Fibroblast of pulmonary artery (primary cell): ENCODE data around the gene PTPRG.

Experiments
- DNase-seq: peaks from one replicate; pipeline ENCODE4 v3.0.0-alpha.2; 2010; ENCODE audit warnings: low read depth
- H3K4me3 ChIP-seq: replicated peaks from 2 replicates; pipeline ENCODE4 v1.5.1; 2011; ENCODE audit warnings: low read depth, mild to moderate bottlenecking, control low read depth, low read length, moderate library complexity
- TF ChIP-seq, protein P1 (sequence below): IDR thresholded peaks from 2 replicates; pipeline ENCODE4 v1.5.1; 2011; ENCODE audit warnings: mild to moderate bottlenecking, control low read depth, low read length, inconsistent platforms; ENCODE audit errors: missing control alignments

Gene PTPRG

DNA sequence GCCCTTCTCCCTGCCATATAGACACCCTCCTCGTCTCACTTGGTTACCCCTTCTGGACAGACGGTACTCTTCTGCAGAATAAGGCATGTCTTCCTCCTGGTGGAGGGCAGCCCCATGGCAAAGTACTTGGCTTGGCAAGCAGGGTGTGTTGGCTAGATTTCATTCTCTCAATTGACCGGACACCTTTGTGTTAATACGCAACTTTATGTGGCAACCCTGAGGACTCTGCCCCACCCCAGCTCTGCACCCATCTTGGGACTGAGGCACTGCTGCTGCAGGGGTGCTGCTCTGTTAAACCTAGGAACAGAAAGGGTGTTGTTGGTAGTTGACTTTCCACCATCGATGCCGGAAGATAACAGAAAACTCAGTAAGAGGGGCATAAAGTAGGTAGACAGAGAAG, 55.2 kb downstream of the PTPRG start:
- TF ChIP-seq, protein P1, sequence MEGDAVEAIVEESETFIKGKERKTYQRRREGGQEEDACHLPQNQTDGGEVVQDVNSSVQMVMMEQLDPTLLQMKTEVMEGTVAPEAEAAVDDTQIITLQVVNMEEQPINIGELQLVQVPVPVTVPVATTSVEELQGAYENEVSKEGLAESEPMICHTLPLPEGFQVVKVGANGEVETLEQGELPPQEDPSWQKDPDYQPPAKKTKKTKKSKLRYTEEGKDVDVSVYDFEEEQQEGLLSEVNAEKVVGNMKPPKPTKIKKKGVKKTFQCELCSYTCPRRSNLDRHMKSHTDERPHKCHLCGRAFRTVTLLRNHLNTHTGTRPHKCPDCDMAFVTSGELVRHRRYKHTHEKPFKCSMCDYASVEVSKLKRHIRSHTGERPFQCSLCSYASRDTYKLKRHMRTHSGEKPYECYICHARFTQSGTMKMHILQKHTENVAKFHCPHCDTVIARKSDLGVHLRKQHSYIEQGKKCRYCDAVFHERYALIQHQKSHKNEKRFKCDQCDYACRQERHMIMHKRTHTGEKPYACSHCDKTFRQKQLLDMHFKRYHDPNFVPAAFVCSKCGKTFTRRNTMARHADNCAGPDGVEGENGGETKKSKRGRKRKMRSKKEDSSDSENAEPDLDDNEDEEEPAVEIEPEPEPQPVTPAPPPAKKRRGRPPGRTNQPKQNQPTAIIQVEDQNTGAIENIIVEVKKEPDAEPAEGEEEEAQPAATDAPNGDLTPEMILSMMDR = no peak
- DNase-seq = no peak
- H3K4me3 ChIP-seq = no peak overlapping the region

DNA sequence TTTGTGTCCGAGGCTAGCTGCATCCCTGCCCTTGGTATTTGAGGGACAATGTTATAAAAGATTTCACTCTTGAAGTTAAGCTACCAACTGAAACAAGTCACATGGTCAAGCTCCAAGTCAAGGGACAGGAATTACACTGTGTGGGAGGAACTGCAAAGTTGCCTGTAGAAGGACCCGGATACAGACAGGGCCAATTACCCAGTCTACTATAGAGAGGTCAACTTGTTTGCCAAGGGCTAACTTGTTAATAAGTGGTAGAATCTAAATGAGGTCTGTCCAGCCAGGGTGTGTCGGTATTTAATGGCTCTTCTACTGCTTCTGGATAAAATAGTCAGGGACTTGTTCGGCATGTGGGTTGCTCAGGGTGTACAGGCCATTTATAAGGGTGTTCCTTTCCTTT, 55.7 kb downstream of the PTPRG start:
- TF ChIP-seq, protein P1 = no peak
- H3K4me3 ChIP-seq = no peak overlapping the region
- peak; percentile 7 for DNase-seq

DNA sequence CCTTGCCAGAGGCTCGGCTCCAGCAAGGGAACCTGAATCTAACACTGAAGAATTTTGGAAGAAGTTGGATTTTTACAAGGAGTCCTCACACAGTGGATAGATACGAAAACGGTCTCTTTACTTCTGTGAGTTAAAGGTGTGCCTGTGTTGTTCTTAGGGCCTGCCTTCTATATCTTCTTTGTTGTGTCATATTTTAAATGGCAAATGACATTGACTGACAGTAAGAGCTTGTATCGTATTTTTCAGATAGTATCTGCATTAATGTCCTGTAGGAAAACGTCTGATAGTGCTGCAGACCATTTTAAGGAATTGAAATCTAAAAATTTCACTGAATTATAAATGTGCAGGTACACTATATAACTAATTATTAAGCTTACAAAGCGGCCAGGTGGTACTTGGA, 56.3 kb downstream of the PTPRG start:
- no peak overlapping the region for H3K4me3 ChIP-seq
- TF ChIP-seq, protein P1 = no peak
- DNase-seq = no peak

DNA sequence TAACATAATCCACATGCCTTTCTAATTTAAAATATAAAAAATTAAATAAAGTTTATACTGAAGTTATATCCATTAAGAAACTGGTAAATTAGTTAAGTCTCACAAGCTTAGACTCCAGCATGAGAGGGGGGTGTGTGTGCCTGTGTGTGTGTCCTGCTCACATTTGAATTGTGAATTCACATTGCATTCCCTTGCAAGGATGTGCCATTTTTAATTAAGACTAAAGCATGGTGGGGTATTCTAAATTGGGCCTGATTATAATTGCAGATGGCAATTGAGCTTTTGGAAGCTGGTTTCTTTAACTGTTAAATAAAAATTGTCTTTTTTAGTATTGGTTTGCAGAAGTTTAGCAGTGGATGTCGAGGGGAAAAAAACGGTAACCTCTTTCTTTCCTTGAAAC, 56.9 kb downstream of the PTPRG start:
- H3K4me3 ChIP-seq = no peak overlapping the region
- DNase-seq = no peak
- TF ChIP-seq, protein P1 = no peak

DNA sequence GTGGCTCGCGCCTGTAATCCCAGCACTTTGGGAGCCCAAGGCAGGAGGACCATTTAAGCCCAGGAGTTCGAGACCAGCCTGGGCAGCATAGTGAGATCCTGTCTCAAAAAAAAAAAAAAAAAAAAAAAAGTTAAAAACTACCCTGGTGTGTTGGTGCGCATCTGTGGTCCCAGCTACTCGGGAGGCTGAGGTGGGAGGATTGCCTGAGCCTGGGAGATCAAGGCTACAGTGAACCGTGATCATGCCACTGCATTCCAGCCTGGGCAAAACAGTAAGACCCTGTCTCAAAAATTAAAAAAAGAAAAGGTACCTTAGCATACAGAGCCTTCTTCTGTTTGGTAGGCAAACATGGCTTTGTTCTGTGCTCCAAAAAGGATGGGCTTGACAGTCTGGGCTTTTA, 57.5 kb downstream of the PTPRG start:
- TF ChIP-seq, protein P1 = no peak
- no peak overlapping the region for H3K4me3 ChIP-seq
- no peak for DNase-seq

DNA sequence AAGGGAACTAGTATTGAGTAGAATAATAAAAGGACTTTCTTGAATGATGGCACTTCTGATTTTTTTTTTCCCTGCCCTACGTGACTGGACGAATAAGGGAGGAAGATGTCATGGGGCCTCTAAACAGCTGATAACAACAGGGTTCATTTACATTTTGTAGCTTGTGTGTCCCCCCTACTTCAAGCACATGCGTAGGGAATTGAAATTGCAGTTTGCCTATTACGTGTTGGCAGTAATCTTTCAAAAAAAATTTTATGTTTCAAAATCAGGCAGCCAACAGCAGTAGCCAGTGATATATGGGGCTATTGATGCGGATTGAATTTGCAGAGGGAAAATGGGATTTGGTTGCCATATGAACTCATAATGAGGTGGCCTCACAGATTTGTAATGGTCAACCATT, 58.7 kb downstream of the PTPRG start:
- DNase-seq = no peak
- no peak overlapping the region for H3K4me3 ChIP-seq
- TF ChIP-seq, protein P1 = no peak

DNA sequence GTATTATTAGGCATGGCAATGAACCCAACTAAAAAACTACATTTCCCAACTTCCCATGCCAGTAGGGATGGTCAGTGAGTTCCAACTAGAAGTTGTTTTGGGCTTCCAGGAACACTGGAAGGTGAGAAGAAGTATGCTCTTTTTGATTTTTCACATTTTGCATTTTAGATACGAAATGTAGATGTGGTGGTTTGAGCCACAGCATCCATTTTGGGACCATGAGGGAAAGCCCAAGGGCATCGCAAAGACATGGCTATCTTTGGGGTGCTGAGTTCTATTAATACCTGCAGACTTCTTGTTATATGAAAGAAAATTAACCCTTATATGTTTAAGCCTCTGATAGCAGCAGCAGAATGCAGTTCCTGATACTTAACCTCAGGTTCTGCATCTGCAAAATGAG, 62.9 kb downstream of the PTPRG start:
- no peak for DNase-seq
- TF ChIP-seq, protein P1 = no peak
- H3K4me3 ChIP-seq = no peak overlapping the region
